ENCODE measurements around the gene MOCS2.

Gene MOCS2

DNA sequence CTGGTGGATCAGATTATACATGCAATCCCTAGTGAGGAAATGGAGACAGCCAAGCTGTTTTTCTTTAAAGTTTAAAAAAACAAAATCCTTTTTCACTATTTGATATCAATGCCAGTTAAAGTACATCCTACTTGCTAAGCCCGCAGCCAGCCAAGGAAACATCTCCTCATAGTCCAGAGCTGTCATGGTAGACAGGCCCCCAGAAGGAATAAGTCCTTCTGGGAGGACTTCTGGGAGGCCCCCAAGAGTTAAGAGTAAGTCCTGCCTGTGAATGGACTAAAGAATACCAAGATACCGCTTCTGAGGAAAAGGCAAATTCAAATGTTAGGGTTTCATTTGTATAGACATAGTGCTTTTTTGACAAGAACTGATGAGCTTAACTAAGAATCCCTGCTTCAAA is 38.3 kb downstream of the MOCS2 start:
- Histone ChIP-seq H3K9me3 (ENCODE audit: severe bottlenecking) (no peaks in the 10 kb centered on the region), H3K36me3 (ENCODE audit: low read depth) (peaks cover 98% of the 10 kb centered on the region), H3K4me3 (ENCODE audit: severe bottlenecking) (no peak overlapping the region), H3K27me3 (ENCODE audit: insufficient read depth, poor library complexity, severe bottlenecking) (no peaks in the 10 kb centered on the region), H3K4me1 (ENCODE audit: insufficient read depth, poor library complexity, severe bottlenecking) (no peaks in the 10 kb centered on the region), H3K27ac (ENCODE audit: poor library complexity, severe bottlenecking) (no peak overlapping the region)
- TF ChIP-seq, protein P1, sequence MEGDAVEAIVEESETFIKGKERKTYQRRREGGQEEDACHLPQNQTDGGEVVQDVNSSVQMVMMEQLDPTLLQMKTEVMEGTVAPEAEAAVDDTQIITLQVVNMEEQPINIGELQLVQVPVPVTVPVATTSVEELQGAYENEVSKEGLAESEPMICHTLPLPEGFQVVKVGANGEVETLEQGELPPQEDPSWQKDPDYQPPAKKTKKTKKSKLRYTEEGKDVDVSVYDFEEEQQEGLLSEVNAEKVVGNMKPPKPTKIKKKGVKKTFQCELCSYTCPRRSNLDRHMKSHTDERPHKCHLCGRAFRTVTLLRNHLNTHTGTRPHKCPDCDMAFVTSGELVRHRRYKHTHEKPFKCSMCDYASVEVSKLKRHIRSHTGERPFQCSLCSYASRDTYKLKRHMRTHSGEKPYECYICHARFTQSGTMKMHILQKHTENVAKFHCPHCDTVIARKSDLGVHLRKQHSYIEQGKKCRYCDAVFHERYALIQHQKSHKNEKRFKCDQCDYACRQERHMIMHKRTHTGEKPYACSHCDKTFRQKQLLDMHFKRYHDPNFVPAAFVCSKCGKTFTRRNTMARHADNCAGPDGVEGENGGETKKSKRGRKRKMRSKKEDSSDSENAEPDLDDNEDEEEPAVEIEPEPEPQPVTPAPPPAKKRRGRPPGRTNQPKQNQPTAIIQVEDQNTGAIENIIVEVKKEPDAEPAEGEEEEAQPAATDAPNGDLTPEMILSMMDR (IDR thresholded peaks at IDR 0.05; ENCODE audit: poor library complexity, severe bottlenecking) = no peak
- ATAC-seq (ENCODE audit: low read depth) (no peak), DNase-seq (ENCODE audit: low spot score) (no peak)

DNA sequence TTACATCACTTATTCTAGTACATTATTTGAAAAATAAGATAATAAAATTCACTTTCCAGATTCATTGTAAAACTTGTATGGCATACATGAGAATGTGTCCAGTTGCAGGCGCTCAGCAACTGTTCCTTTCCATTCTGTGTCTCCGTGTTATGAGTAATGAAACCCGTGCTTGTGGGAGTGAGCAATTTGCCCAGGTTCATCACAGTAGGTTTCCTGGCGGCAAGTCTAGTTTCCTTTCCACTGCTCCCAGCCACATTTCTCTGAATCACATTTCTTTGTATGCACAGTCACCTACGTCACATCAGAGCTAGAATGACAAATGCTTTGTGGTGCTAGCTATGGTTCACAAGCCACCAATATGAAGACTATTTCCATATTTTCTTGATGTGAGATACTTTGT is 39.9 kb downstream of the MOCS2 start:
- Histone ChIP-seq H3K36me3 (ENCODE audit: low read depth) (peaks cover 98% of the 10 kb centered on the region), H3K27ac (ENCODE audit: poor library complexity, severe bottlenecking) (no peak overlapping the region), H3K4me3 (ENCODE audit: severe bottlenecking) (no peak overlapping the region), H3K4me1 (ENCODE audit: insufficient read depth, poor library complexity, severe bottlenecking) (no peaks in the 10 kb centered on the region), H3K27me3 (ENCODE audit: insufficient read depth, poor library complexity, severe bottlenecking) (no peaks in the 10 kb centered on the region), H3K9me3 (ENCODE audit: severe bottlenecking) (no peaks in the 10 kb centered on the region)
- DNase-seq (ENCODE audit: low spot score) (no peak), ATAC-seq (ENCODE audit: low read depth) (no peak)
- TF ChIP-seq, protein P1 (IDR thresholded peaks at IDR 0.05; ENCODE audit: poor library complexity, severe bottlenecking) = no peak

DNA sequence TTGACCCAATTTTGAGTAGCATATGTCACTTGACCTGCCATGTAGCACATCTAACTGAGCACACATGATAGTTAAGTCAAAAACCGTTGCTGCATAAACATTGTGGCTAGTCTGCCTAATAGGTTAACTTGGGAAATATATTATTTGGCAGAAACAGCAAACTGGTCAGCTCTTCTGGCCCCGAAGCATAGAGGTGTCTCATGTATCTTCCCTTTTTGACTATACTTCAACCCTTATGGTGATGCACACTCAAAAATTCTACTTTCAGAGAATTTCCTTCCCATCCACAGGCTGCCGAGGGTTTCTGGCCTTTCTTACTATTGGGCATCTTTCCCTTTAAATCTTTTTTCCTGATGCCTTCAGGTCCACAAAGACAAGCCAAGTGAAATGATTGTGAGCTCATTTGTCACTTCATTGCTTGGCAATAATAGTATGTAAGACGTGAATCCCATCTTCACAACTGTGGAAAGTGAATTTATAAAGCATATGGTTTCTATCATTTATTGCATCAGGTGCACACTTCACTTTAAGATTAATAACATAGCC is 41.2 kb downstream of the MOCS2 start:
- no peaks in the 10 kb centered on the region for H3K9me3 ChIP-seq (ENCODE audit: severe bottlenecking)
- TF ChIP-seq, protein P1 (IDR thresholded peaks at IDR 0.05; ENCODE audit: poor library complexity, severe bottlenecking) = no peak
- H3K27ac ChIP-seq (ENCODE audit: poor library complexity, severe bottlenecking) = no peak overlapping the region
- H3K36me3 ChIP-seq (ENCODE audit: low read depth) = peaks cover 100% of the 10 kb centered on the region
- DNase-seq (ENCODE audit: low spot score) (no peak), ATAC-seq (ENCODE audit: low read depth) (no peak)
- no peak overlapping the region for H3K4me3 ChIP-seq (ENCODE audit: severe bottlenecking)
- no peaks in the 10 kb centered on the region for H3K4me1 ChIP-seq (ENCODE audit: insufficient read depth, poor library complexity, severe bottlenecking)
- no peaks in the 10 kb centered on the region for H3K27me3 ChIP-seq (ENCODE audit: insufficient read depth, poor library complexity, severe bottlenecking)

DNA sequence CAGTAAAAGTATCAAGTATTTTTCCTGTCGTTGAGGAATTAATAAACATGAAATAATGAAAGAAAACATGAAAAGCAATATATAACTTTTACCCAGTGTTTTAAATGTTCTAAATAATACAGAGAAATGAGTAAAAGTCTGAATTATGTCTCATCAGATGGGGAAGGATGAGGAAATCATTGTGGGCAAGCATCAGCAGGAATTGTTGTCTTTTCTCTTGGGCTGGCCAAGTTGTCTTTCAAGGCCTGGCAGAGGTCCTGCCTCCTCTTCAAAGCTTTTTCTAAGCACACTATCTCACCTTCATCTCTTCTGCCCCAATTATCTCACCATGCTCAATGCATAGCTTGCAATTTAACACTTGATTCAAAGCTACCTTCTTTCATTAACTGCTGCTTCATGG is 41.9 kb downstream of the MOCS2 start:
- DNase-seq (ENCODE audit: low spot score) (no peak), ATAC-seq (ENCODE audit: low read depth) (no peak)
- H3K27me3 ChIP-seq (ENCODE audit: insufficient read depth, poor library complexity, severe bottlenecking) = no peaks in the 10 kb centered on the region
- no peaks in the 10 kb centered on the region for H3K4me1 ChIP-seq (ENCODE audit: insufficient read depth, poor library complexity, severe bottlenecking)
- no peaks in the 10 kb centered on the region for H3K9me3 ChIP-seq (ENCODE audit: severe bottlenecking)
- peaks cover 100% of the 10 kb centered on the region for H3K36me3 ChIP-seq (ENCODE audit: low read depth)
- H3K27ac ChIP-seq (ENCODE audit: poor library complexity, severe bottlenecking) = no peak overlapping the region
- no peak overlapping the region for H3K4me3 ChIP-seq (ENCODE audit: severe bottlenecking)
- TF ChIP-seq, protein P1 (IDR thresholded peaks at IDR 0.05; ENCODE audit: poor library complexity, severe bottlenecking) = no peak

DNA sequence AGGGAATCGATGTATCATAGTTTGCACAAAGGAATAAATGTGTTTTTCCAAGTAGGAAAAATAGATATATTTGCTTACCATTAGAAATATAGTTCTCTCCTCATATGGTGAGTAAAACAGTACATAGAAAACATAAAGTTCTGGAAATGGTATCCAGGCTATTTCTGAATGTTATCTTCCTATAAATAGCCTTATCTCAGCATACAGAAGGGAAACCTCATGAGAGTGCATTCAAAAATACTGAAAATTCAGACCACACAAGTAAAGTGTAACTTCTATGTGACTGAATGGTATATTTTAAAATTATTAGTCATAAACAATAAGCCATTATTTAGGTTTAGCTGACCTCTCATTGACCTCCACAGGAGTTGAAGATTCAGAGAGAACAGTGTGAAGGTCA is 43.5 kb downstream of the MOCS2 start:
- no peak for ATAC-seq (ENCODE audit: low read depth)
- peaks cover 100% of the 10 kb centered on the region for H3K36me3 ChIP-seq (ENCODE audit: low read depth)
- TF ChIP-seq, protein P1 (IDR thresholded peaks at IDR 0.05; ENCODE audit: poor library complexity, severe bottlenecking) = no peak

More for the DNA sequence above, 43.5 kb downstream of the MOCS2 start:
- no peaks in the 10 kb centered on the region for H3K9me3 ChIP-seq (ENCODE audit: severe bottlenecking)
- no peaks in the 10 kb centered on the region for H3K27me3 ChIP-seq (ENCODE audit: insufficient read depth, poor library complexity, severe bottlenecking)
- no peaks in the 10 kb centered on the region for H3K4me1 ChIP-seq (ENCODE audit: insufficient read depth, poor library complexity, severe bottlenecking)
- DNase-seq (ENCODE audit: low spot score) = no peak
- H3K27ac ChIP-seq (ENCODE audit: poor library complexity, severe bottlenecking) = no peak overlapping the region
- no peak overlapping the region for H3K4me3 ChIP-seq (ENCODE audit: severe bottlenecking)

Measured in RWPE2 (cell line).